GOT3 (cell line): ENCODE measurements around the gene TRIM41.
"Not testable (repeated sequence)": the region's sequence is repeated elsewhere in the genome, so short reads cannot be mapped to it uniquely, and the experiment has no call there.

ENCODE experiments used
- DNase-seq: peaks from one replicate; lab custom pipeline; 2025; ENCODE audit warnings: mixed read lengths; lab: John Stamatoyannopoulos, UW

Gene TRIM41

DNA sequence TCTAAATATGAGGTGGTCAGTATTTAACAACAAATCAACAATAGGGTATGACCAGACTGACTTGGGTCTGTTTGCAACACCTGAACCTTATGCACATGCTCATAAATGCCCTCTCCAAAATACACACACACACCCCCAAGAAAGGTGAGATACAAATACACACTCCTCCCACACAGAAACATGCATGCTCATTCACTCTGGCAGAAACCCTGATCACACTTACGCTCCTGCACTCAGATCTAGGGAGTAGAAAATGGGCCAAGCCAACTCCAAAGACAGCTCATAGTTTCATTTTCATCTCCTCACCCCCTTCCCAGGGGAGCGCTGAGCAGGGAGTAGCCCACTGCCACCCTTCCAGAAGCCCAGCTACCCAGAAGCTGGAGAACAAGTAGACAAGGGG, 29.4 kb upstream of the TRIM41 start:
- no peak for DNase-seq

DNA sequence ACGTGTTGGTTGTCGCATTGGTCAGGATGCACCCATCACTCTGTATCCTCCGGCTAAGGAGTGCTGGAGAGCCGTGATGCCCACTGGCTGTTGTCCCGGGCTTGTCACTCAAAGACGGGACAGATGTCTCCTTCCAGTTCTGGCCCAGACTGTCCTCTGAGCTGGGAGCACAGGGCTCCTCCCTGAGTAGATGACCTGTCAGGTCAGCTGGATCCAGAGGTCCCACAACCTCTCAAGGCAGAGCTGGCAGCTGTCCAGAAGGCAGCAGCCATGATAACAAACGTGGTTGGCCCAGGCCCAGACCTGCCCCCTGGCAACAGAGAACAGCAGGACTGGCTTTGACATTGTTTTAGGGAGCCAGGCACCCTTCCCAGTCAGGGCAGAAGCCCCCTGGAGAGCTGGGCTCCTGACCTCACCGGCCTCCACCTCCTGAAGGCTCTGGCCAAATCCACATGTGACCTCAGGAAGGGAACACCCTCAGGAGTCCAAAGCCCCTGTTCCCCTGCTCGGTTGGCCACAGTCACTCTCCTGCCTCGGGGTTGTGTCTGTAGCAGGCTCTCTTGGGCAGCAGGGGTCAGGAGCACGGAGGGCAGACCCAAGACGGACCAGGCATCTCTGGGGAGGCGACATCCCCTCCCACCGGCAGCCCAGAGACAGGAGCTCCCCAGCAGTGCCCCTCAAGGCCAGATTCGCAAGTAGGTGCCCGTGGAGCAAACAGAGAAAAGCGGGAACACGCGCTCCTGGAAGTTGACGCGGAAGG, 28.4 kb upstream of the TRIM41 start:
- DNase-seq, result no peak

DNA sequence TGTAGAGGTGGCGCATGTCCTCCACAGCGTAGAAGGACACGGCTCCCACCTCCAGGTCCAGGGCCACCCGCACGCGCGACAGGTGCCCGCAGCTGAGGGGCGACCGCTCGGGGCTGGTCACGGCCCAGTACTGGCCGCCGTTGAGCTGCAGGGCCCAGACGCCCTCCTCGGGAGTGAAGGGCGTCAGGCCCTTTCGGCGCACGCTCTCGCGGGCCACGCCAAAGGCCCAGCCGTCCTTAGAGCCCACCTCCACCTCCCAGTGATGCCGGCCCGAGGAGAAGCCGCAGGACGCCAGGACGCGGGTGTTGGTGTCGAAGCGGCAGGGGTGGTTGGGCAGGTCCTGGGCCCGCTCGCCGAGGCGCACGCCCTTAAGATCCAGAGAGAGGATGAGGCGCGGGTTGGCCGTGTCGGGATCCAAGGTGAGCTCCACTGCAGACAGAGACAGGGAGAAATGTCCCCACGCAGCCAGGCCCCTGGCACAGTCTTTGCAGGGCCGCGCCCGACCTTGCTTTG, 27.8 kb upstream of the TRIM41 start:
- no peak for DNase-seq

DNA sequence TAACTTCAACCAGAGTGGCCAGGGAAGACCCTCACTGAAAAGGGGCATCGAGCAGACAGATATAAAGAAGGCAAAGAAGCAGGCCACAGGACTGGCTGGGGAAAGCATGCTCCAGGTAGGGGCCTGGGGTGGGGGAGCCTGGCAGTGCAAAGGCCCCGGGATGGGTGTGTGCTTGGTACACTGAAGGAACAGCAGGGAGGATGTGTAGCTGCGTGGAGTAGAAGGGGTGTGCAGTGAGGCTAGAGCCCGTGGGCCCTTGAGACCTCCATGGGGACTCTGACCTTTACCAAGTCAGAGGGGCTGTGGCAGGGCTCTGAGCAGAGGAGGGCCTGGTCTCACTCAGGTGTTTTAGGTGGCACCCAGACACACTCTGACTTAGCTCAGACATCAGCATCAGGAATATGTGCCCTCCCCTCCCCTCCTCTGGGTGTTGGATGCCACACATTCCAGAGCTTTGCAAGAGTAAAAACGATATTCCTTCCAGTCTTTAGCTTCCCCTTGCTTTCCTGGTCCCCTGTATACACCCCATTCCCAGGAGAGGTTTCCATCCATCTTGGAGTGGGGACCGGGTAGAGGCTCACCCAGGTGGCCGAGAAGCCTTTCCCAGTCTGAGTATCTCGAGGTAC, 25.6 kb upstream of the TRIM41 start:
- no peak for DNase-seq

DNA sequence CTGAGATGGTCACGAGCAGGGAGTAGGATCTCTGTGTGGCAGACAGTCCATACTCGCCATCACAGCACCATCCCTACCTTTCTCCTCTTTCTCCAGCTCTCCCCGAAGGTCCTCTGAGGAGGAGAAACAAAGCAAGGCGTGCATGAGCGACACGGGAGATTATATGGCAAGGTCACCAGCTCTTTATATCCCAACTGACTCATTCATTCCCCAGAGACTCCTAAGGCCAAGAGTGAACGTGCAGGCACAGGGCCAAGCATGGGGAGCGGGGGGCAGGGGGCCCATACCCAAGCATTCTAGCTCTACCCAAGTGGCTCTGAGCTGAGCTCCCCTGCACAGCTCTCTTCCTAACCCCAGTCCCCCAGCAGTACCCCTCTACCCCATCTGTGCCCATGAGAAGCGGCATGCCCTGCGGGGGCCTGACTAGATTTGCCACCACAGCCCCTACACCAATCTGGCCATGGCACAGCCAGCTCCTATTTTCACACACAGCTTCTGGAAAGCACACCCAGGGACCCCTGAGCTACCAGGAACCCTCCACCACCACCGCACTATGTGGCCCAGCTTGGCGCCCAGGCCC, 24.9 kb upstream of the TRIM41 start:
- no peak for DNase-seq

DNA sequence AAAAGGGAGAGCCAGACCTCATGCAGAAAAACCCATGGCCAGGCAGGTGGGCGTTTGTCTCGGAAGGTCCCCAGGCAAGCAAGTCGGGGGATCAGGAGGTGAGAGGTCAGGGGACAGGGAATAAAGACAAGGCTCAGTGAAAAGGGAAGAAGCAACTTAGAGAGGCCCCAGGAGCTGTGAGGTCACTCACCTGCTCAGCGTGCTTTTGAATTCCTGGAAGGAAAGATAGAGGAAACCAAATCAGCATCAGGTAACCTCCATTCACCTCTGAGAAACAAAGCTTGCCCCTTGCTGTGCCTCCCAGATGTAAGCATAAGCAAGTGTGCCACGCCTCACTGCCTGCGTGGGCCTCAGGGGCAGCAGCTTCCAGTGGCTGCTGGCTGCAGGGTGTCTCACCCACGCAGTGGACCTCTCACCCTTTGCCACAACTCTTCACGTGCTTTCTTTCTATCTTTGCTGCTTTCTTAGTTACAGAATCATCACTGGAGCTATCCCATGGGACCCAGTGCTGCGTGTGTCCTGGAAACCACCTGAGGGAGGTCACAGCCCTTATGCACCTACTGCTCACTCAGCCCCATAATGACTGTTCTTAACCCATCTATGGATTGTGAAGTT, 24.1 kb upstream of the TRIM41 start:
- DNase-seq, result no peak

DNA sequence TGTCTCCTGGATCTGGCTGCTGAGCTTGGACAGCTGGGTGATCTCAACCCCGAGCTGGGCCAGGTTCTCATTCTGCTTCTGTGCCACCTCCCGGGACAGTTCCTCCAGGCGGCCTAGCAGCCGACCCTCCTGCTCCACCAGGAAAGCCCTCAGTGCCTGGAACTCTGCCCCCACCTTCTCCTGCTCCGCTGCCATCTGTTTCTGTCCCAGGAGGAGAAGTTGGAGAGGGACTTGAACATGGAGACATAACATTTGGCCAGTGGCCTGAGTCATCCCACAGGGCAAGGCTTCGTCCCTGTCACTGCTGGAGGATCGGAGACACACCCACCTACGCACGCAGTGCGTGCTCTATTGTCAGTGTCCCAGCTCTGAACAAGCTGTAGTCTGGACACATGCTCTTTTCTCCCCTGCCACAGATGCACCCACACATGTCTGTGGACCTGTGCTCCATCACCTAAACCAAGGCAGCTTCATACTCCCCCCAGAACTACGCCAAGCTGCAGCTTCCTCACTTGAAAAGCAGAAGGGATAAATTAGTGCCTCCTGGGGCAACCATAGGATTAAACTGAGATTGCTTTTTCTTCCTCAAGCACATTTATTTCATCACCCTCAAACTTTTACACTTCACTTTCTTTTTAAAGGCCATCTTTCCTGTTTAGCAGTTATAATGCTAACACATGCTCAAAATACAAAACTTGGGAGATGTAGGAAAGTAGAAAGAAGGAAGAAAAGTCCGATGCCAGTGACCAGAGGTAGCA, 23.0 kb upstream of the TRIM41 start:
- no peak for DNase-seq

DNA sequence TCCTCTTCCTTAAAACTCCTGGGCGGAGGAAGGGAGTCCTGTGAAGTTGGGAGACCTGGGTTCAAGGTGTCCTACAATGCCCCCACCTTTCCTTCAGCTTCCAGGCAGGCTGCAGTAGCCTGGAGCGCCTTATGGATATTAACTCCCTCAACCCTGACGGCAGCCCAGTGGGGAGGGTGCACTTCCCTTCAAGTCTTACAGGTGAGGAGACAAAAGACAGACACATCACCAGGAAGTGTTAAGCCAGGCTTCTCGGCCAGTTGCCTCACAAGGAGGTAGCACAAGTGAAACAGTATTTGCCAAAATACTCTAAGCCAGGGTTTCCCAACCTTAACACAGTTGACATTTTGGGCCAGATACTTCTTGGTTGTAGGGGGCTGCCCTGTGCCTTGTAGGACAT, 22.3 kb upstream of the TRIM41 start:
- DNase-seq, result no peak

DNA sequence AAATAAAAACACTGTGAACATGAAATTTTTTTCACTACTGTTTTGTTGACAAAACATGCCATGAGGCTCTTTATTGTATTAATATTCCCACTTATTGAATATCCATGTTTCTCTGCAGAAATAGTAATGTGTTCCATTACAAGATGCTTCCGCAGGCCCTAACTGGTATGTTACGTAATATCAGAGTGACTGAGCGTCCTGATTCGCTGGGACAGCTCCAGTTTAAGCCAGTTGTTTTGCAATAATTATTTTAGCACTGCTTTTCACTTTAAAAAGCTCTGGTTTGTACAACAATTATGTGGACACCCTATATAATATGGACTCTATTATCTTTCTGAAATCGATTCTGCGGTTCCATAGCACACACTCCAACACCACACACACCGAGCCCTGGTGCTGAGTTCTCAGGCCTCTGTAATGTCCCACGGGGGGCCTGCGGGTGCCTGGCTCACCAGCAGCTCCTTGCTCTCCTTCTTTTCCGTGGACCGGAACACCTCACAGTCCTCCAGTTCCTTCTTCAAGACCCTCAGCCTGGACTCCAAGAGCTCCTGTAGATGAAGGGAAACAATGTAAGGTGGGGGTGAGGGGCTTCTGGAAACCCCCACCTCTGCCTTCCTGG, 19.9 kb upstream of the TRIM41 start:
- DNase-seq, result no peak

DNA sequence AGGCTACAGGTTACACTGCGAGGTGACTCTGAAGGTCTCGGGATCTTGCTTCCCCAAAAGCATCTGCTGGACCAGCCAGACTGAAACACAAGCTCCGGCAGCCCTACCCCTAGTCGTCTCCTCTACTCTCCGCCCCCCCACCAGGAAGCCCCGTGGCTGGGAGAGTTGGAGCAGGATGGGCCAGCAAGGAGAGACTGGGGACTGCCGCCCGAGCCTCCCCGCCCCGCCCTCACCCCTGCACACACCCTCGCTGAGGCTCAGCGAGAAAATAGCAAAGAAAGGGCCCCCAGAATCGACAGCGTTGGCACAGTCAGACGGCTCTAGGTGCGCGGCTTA, 19.3 kb upstream of the TRIM41 start:
- DNase-seq, result no peak

DNA sequence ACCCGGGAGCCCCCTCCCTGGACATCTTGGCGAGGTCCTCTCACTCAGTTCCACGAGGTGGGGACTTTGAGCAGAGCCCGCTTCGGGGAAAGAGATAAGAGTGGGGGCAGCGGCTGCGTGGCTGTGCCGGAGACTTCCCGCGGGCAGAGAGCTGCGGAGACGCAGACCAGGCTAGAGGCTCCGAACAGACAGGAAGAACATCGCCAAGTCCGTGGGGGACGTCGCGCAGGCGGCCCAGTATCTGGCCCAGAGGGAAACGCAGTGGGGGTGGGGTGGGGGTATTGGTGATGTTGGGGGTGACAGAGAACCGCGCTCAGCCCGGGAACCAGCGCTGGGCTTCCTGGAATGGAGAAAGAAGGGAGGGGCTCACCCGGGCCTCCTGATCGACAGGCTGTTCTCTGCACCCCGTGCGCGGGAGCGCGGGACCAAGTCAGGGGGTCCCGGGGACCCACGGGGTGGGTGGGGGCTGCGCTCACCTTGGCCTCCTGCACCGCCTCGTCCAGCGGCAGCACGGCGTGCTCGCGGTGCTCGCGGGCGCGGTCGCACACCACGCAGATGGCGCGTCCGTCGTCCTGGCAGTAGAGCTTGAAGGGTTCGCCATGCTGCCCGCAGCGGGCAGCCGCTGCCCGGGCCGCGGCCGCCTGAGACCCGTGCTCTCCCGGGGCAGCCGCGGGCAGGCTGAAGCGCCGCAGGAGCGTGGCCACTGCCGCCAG, 18.8 kb upstream of the TRIM41 start:
- no peak for DNase-seq

DNA sequence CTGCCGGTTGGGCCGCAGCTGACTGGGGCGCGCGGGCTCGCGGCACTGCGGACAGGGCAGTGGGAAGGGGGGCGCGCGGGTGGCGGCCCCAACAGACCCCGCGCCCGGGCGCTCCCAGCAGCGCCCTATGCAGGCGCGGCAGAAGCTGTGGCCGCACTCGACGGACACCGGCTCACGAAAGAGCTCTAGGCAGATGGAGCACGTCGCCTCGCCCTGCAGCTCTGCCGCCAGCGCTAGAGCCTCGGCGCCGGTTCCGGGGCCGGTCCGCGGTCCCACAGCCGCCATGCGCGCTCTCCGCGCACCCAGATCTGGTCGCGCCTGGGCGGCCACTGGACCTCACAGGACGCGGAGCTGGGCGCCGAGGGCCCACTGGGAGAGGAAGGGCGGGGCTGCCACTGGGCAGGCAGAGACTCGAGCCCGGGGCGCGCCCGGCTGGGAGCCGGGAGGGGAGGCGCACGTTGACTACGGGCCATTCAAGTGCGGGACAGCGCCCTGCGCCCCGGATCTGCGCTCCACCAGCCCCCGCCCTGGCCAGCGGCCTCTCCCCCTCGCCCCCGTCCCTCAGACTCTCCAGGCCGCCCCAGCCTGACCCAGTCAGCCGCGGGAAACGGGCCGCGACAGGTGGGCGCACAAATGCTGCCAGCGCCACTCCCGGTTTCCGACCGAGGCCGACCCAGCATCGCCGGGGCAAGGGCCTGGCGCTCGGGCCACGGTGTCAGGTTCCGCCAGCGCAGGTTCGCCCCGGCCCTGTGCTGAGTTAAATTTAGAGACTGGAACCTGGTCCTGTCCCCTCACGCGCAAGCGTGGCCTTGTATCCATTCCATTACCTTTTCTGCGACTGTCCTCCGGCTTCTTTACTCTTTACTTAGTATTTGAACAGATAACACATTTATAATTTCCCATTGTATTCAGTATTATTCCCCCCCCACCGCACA, 18.0 kb upstream of the TRIM41 start, which contains the start of gene TRIM7:
TRIM7 (minus strand) TSS at position 371 of the 935 bp plus-strand sequence; CDS start at position 285, 86 bp downstream.
- no peak for DNase-seq

DNA sequence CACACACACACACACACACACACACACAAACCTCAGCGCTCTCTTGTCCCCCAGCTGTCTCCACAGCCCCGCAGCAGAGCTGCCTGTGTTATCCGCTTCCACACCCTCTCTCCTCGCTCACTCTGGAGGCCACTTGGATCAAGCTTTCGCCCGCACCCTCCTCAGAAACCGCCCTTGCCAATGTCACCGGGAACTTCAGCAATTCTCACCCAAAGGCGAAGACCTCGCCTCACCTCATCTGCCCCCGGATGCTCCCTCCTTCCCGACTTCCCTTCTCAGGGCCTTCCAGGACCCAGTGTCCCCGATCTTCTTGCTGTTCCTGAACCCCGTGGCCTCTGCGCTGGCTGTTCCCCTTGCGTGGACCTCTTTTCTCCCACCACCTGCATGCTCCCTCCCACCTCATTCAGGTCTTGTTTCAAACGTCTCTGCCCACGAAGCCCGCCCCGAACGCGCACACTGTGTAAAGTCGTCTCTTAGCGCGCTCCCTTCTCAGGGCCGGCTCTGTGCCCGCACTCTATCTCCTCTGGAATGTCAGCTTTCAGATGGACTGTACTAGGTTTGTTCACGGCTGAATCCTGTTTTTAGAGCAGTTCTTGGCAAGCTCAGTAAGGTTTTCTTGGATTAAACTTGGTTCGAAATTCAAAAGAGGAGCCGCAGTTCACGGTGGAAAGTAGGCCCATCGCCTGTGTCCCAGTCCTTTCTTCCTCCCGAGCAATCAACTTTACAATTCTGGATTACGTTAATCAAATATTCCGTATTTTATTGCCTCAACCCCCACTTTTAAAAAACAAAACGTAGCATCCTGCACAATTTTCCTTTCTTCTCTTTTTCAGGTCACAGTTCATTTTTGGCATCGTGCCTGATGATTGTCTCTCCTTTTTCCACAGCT, 17.1 kb upstream of the TRIM41 start:
- no peak for DNase-seq

DNA sequence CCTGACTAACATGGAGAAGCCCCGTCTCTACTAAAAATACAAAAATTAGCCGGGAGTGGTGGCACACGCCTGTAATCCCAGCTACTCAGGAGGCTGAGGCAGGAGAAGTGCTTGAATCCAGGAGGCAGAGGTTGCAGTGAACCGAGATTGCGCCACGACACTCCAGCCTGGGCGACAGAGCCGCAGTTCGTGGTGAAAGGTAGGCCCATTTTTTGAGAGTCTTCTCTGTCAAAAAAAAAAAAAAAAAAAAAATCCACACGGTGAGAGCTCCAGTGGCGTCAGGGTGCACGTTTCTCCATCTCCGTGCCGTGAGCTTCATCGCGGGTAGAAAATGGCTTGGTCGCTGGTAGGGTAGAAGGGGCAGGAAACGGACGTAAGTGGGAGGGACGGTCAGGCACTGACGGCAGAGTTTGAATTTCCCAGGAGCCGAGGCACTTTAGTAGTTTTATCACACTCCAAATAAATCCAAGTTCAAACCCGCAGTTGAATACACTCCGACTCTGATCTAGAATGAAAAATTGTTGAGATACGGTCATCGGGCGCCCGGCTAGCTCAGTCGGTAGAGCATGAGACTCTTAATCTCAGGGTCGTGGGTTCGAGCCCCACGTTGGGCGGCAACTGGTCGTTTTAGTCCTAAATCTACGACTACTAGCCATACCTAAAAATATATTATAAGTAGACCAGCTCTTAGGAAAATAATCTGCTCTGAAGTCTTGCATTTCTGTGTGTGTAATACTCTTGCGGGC, 15.7 kb upstream of the TRIM41 start:
- no peak for DNase-seq

DNA sequence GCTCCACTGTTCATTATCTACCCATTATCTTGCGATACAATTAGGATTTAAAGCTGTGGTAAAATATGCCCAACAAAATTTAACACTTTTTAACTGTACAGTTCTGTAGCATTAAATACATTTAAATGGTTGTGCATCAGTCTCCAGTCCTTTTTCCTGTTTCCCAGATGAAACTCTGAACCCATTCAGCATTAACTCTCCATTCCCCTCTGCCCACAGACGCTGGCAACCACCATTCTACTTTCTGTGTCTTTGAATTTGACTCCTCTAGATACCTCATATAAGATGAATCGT, 15.2 kb upstream of the TRIM41 start:
- no peak for DNase-seq

DNA sequence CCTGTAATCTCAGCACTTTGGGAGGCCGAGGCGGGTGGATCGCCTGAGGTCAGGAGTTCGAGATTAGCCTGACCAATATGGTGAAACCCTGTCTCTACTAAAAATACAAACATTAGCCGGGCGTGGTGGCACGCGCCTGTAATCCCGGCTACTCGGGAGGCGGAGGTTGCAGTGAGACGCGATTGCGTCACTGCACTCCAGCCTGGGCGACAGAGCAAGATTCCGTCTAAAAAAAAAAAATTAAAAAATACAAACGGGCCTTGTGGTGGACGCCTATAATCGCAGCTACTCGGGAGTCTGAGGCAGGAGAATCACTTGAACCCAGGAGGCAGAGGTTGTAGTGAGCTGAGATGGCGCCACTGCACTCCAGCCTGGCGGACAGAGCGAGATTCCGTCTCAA, 14.1 kb upstream of the TRIM41 start:
- not testable (repeated sequence) for DNase-seq

DNA sequence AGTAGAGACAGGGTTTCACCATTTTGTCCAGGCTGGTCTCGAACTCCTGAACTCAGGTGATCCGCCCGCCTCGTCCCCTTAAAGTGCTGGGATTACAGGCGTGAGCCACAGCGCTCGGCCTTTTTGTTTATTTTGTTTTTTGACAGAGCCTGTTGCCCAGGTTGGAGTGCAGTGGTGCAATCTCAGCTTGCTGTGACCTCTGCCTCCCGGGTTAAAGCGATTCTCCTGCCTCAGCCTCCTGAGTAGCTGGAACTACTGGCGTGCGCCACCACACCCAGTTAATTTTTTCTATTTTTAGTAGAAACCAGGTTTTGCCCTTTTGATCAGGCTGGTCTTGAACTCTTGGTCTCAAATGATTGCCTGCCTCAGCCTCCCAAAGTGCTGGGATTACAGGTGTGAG, 12.9 kb upstream of the TRIM41 start:
- DNase-seq, result not testable (repeated sequence)

DNA sequence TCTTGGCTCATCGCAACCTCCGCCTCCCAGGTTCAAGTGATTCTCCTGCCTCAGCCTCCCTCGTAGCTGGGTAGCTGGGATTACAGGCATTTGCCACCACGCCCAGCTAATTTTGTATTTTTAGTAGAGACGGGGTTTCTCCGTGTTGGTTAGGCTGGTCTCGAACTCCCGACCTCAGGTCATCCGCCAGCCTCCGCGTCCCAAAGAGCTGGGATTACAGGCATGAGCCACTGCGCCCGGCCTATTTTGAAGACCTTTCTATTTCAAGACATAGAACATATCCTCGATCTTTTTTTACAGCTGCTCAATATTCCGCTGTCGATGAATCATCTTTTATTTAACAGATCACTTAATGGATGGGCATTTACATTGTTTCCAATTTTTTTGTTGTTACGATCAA, 12.4 kb upstream of the TRIM41 start:
- DNase-seq, result not testable (repeated sequence)
